ENCODE results near the gene ASXL2.
"Not testable (repeated sequence)": the region's sequence is repeated elsewhere in the genome, so short reads cannot be mapped to it uniquely, and the experiment has no call there.

Gene ASXL2

DNA sequence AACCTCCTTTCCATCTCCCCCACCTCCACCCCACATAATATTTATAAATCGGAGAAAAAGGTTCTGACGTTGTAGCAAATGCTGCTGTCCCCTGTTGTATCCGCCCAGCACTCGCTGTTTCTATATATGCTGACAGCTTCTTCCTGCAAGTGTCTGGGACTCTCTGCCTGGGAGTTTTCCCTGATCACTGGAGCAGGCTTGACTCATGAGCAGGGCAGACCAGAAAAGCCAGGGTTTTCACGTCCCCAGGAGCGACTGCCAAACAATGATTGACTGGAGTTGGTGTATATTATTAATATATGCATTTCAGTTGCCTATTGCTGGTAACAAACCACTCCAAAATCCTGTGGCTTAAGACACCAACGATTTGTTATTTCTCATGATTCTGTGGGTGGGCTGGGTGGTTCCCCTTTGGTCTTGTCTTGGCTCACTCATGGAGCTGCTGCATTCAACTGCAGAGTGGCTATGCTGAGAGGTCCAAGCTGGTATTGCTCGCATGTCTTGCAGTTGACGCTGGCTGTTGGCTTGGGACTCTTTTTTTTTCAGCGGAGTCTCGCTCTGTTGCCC, 21.2 kb upstream of the ASXL2 start:
- no peak for ATAC-seq
- TF ChIP-seq TCF4 (CRISPR knock-in tag; IDR thresholded peaks at IDR 0.05; ENCODE audit: borderline replicate concordance) (no peak), PATZ1 (CRISPR knock-in tag; IDR thresholded peaks at IDR 0.05; ENCODE audit: borderline replicate concordance) (no peak), ZNF8 (CRISPR knock-in tag; IDR thresholded peaks at IDR 0.05) (no peak), ESRRG (CRISPR knock-in tag; IDR thresholded peaks at IDR 0.05) (no peak), SNAI2 (CRISPR knock-in tag; IDR thresholded peaks at IDR 0.05) (no peak)
- TF ChIP-seq, protein P1, sequence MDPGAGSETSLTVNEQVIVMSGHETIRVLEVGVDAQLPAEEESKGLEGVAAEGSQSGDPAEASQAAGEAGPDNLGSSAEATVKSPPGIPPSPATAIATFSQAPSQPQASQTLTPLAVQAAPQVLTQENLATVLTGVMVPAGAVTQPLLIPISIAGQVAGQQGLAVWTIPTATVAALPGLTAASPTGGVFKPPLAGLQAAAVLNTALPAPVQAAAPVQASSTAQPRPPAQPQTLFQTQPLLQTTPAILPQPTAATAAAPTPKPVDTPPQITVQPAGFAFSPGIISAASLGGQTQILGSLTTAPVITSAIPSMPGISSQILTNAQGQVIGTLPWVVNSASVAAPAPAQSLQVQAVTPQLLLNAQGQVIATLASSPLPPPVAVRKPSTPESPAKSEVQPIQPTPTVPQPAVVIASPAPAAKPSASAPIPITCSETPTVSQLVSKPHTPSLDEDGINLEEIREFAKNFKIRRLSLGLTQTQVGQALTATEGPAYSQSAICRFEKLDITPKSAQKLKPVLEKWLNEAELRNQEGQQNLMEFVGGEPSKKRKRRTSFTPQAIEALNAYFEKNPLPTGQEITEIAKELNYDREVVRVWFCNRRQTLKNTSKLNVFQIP (CRISPR knock-in tag; IDR thresholded peaks at IDR 0.05; ENCODE audit: borderline replicate concordance, low read depth) = no peak

DNA sequence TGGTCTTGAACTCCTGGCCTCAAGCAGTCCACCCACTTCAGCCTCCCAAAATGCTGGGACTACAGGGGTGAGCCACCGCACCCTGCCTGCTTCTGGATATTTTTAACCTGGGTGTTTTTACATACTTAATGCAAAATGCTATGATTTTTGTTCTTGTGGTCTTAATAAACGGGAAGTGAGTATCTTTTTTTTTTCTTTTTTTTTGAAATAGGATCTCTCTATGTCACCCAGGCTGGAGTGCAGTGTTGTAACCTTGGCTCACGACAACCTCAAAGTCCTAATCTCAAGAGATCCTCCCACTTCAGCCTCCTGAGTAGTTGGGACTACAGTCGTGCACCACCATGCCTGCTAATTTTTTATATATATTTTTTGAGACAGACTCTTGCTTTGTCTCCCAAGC, 19.2 kb upstream of the ASXL2 start:
- no peak for ATAC-seq
- TF ChIP-seq, protein P2, sequence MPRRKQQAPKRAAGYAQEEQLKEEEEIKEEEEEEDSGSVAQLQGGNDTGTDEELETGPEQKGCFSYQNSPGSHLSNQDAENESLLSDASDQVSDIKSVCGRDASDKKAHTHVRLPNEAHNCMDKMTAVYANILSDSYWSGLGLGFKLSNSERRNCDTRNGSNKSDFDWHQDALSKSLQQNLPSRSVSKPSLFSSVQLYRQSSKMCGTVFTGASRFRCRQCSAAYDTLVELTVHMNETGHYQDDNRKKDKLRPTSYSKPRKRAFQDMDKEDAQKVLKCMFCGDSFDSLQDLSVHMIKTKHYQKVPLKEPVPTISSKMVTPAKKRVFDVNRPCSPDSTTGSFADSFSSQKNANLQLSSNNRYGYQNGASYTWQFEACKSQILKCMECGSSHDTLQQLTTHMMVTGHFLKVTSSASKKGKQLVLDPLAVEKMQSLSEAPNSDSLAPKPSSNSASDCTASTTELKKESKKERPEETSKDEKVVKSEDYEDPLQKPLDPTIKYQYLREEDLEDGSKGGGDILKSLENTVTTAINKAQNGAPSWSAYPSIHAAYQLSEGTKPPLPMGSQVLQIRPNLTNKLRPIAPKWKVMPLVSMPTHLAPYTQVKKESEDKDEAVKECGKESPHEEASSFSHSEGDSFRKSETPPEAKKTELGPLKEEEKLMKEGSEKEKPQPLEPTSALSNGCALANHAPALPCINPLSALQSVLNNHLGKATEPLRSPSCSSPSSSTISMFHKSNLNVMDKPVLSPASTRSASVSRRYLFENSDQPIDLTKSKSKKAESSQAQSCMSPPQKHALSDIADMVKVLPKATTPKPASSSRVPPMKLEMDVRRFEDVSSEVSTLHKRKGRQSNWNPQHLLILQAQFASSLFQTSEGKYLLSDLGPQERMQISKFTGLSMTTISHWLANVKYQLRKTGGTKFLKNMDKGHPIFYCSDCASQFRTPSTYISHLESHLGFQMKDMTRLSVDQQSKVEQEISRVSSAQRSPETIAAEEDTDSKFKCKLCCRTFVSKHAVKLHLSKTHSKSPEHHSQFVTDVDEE (CRISPR knock-in tag; IDR thresholded peaks at IDR 0.05) = no peak
- TF ChIP-seq RARB (CRISPR knock-in tag; IDR thresholded peaks at IDR 0.05) (no peak), PPARA (CRISPR knock-in tag; IDR thresholded peaks at IDR 0.05; ENCODE audit: borderline replicate concordance) (no peak), ZFP3 (CRISPR knock-in tag; IDR thresholded peaks at IDR 0.05) (no peak), ZNF70 (CRISPR knock-in tag; IDR thresholded peaks at IDR 0.05) (no peak), ZNF565 (CRISPR knock-in tag; conservative IDR thresholded peaks at IDR 0.05; ENCODE audit: low read depth) (no peak), BACH2 (CRISPR knock-in tag; IDR thresholded peaks at IDR 0.05; ENCODE audit: borderline replicate concordance) (no peak), SNAI2 (CRISPR knock-in tag; IDR thresholded peaks at IDR 0.05) (no peak), TOX (CRISPR knock-in tag; IDR thresholded peaks at IDR 0.05; ENCODE audit: borderline replicate concordance) (no peak), PATZ1 (CRISPR knock-in tag; IDR thresholded peaks at IDR 0.05; ENCODE audit: borderline replicate concordance) (no peak)

- ATAC-seq = not testable (repeated sequence)
Observed at GRCh38 chr2:25896308-25896707, 18.0 kb upstream of the ASXL2 start.

DNA sequence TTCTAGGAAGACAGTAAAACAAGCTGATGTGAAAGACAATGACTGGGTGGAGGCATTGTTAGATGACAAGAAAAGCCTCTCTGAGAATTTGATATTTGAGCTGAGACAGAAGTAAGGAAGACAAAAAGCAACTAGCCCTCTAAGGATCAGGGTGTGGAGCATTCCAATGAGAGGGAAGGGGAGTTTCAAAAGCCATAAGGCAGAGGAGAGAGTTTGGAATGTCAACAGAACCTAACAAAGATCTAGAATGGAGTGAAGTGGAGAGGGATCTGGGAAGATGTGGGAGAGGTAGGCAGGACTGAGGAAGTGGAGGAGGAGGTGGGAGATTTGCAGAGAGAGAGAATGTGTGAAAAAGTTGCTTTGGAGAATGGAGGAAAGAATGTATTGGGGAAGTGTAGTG, 17.3 kb upstream of the ASXL2 start:
- ATAC-seq = no peak
- TF ChIP-seq BACH2 (CRISPR knock-in tag; IDR thresholded peaks at IDR 0.05; ENCODE audit: borderline replicate concordance) (no peak), ARNTL (CRISPR knock-in tag; IDR thresholded peaks at IDR 0.05; ENCODE audit: borderline replicate concordance, low read depth) (no peak), RARB (CRISPR knock-in tag; IDR thresholded peaks at IDR 0.05) (no peak)
- TF ChIP-seq, protein P1 (CRISPR knock-in tag; IDR thresholded peaks at IDR 0.05; ENCODE audit: borderline replicate concordance, low read depth) = no peak

DNA sequence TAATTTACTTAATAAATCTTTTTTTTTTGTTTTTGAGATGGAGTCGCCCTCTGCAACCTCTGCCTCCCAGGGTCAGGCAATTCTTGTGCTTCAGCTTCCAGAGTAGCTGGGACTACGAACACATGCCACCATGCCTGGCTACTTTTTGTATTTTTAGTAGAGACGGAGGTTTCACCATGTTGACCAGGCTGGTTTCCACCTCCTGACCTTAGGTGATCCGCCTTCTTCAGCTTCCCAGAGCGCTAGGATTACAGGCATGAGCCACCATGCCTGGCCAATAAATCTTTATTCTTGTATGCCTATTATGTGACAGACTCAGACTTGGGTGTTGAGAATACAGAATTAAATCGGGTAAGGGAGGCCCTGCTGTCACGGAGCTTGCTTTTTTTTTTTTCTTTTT, 16.7 kb upstream of the ASXL2 start:
- TF ChIP-seq ISL1 (CRISPR knock-in tag; IDR thresholded peaks at IDR 0.05) (no peak), ZFP3 (CRISPR knock-in tag; IDR thresholded peaks at IDR 0.05) (no peak), BACH2 (CRISPR knock-in tag; IDR thresholded peaks at IDR 0.05; ENCODE audit: borderline replicate concordance) (no peak), ZNF8 (CRISPR knock-in tag; IDR thresholded peaks at IDR 0.05) (no peak), CSDC2 (CRISPR knock-in tag; IDR thresholded peaks at IDR 0.05) (no peak)
- TF ChIP-seq, protein P2 (CRISPR knock-in tag; IDR thresholded peaks at IDR 0.05) = no peak
- ATAC-seq = no peak

Data from SK-N-SH treated with all-trans-retinoic acid at 6 μM for 48 hours (cell line).